ENCODE measurements around the gene PRLHR.

DNA sequence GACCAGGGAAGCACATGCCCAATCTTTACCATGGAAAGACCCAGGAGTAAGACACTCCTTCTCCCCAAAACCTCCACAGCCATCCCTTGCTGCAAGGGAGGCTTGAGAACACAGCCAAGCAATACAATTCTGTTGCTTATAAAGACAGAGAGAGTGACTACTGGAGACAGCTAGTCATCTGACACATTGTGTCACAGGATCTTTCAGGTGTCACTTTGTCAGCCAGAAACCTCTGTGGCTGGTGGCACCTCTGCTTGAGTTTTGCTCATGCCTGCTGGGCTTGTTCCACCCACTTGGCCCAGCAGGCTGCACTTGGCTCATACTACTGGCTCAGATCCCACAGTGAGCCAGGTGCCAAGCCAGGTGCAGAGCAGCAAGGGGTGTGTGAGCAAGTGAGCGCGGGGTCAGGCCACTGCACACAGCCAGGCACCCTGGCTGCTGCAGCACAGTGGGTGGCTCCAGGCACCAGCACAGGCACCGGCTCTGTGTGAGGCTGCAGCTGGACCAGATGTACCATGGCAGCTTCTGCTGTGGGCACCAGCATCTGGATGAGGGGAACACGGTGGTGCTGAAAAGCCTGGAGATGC, 12.4 kb upstream of the PRLHR start:
- TF ChIP-seq, protein P1, sequence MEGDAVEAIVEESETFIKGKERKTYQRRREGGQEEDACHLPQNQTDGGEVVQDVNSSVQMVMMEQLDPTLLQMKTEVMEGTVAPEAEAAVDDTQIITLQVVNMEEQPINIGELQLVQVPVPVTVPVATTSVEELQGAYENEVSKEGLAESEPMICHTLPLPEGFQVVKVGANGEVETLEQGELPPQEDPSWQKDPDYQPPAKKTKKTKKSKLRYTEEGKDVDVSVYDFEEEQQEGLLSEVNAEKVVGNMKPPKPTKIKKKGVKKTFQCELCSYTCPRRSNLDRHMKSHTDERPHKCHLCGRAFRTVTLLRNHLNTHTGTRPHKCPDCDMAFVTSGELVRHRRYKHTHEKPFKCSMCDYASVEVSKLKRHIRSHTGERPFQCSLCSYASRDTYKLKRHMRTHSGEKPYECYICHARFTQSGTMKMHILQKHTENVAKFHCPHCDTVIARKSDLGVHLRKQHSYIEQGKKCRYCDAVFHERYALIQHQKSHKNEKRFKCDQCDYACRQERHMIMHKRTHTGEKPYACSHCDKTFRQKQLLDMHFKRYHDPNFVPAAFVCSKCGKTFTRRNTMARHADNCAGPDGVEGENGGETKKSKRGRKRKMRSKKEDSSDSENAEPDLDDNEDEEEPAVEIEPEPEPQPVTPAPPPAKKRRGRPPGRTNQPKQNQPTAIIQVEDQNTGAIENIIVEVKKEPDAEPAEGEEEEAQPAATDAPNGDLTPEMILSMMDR (IDR thresholded peaks at IDR 0.05): no peak
- TF ChIP-seq ZFX (IDR thresholded peaks at IDR 0.05; ENCODE audit: borderline replicate concordance): no peak

Measured in 22Rv1 (cell line).